ENCODE measurements around the gene IKZF3. TPM values are rescaled to one million over a fixed set of nuclear protein-coding genes. Genes with fewer than 3 reads are reported as not detected.

IKZF3 gene
- total RNA-seq, 1 donor from 2014 or later = not detected

DNA sequence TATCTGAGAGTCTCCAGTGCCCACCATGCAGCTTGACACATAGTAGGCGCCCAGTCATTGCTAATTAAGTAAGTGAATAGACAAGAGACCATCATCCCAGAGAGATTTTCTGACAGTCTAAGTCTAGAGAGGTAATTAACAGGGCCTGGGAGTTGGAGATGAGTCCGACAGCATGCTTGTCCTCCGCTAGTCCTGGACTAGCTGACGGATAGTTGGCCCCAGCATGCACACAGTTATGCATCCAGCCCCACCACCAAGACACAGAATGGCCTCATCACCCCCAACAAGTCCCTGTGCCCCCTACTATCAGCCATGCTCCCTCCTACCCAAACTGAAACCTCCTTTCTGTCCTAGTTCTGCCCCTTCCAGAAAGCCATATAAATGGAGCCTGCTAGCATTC, 116.4 kb downstream of the IKZF3 start:
- Mint-ChIP-seq H3K4me1 (ENCODE audit: unreplicated experiment) (peaks cover 2% of the 10 kb centered on the region), H3K4me3 (ENCODE audit: unreplicated experiment) (peak overlapping the region; percentile 44), H3K27me3 (ENCODE audit: unreplicated experiment) (peaks cover 2% of the 10 kb centered on the region), H3K36me3 (ENCODE audit: low read depth, unreplicated experiment) (no peaks in the 10 kb centered on the region), H3K27ac (ENCODE audit: unreplicated experiment) (no peak overlapping the region), H3K9me3 (ENCODE audit: unreplicated experiment) (no peaks in the 10 kb centered on the region)
- no peak for DNase-seq (ENCODE audit: low spot score)
- TF ChIP-seq, protein P1, sequence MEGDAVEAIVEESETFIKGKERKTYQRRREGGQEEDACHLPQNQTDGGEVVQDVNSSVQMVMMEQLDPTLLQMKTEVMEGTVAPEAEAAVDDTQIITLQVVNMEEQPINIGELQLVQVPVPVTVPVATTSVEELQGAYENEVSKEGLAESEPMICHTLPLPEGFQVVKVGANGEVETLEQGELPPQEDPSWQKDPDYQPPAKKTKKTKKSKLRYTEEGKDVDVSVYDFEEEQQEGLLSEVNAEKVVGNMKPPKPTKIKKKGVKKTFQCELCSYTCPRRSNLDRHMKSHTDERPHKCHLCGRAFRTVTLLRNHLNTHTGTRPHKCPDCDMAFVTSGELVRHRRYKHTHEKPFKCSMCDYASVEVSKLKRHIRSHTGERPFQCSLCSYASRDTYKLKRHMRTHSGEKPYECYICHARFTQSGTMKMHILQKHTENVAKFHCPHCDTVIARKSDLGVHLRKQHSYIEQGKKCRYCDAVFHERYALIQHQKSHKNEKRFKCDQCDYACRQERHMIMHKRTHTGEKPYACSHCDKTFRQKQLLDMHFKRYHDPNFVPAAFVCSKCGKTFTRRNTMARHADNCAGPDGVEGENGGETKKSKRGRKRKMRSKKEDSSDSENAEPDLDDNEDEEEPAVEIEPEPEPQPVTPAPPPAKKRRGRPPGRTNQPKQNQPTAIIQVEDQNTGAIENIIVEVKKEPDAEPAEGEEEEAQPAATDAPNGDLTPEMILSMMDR (IDR thresholded peaks at IDR 0.05; ENCODE audit: unreplicated experiment) = no peak

DNA sequence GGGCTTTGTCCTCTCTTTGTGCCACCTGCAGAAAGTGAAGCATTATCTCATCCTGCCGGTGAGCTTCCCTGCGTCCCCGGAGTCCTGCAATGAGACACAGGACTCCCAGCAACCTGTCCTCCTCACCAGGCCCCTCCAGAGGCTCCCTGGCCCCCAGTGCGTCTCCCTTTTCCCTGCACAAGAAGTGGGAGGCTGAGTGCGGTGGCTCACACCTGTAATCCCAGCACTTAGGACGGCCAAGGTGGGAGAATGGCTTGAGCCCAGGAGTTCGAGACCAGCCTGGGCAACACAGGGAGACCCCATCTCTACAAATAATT, 118.0 kb downstream of the IKZF3 start:
- no peak overlapping the region for H3K4me3 Mint-ChIP-seq (ENCODE audit: unreplicated experiment)
- TF ChIP-seq, protein P1 (IDR thresholded peaks at IDR 0.05; ENCODE audit: unreplicated experiment) = no peak
- peaks cover 2% of the 10 kb centered on the region for H3K27me3 Mint-ChIP-seq (ENCODE audit: unreplicated experiment)
- H3K4me1 Mint-ChIP-seq (ENCODE audit: unreplicated experiment) = no peaks in the 10 kb centered on the region
- no peaks in the 10 kb centered on the region for H3K36me3 Mint-ChIP-seq (ENCODE audit: low read depth, unreplicated experiment)
- no peak overlapping the region for H3K27ac Mint-ChIP-seq (ENCODE audit: unreplicated experiment)
- no peak for DNase-seq (ENCODE audit: low spot score)
- no peaks in the 10 kb centered on the region for H3K9me3 Mint-ChIP-seq (ENCODE audit: unreplicated experiment)

DNA sequence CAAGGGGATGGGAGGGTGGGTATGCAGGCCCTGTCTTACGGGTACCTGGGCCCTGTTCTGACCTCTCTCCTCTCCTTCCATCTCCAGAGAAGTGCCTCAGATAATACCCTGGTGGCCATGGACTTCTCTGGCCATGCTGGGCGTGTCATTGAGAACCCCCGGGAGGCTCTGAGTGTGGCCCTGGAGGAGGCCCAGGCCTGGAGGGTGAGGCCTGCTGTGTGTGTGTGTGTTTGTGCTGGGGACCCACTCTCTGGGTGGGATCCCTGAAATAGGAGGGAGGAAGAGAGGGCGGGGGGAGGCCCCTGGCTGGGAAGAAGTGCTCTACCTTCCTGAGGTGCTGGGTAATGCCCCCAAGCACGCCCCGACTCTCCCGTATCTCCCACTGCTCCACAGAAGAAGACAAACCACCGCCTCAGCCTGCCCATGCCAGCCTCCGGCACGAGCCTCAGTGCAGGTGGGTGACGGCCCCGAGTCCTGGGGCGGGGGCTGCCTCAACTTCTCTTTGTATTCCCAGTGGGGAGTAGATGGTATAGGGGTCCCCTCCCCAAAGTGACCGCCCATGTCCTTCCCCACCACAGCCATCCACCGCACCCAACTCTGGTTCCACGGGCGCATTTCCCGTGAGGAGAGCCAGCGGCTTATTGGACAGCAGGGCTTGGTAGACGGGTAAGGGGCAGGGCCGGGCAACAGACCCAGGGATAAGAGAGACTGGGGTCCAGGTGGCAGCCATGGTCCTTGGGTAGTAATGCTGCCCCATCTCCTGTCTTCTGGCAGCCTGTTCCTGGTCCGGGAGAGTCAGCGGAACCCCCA, 118.6 kb downstream of the IKZF3 start:
- TF ChIP-seq, protein P1 (IDR thresholded peaks at IDR 0.05; ENCODE audit: unreplicated experiment) = no peak
- Mint-ChIP-seq H3K9me3 (ENCODE audit: unreplicated experiment) (no peaks in the 10 kb centered on the region), H3K4me1 (ENCODE audit: unreplicated experiment) (peaks cover 4% of the 10 kb centered on the region), H3K27ac (ENCODE audit: unreplicated experiment) (no peak overlapping the region), H3K36me3 (ENCODE audit: low read depth, unreplicated experiment) (no peaks in the 10 kb centered on the region), H3K27me3 (ENCODE audit: unreplicated experiment) (peaks cover 2% of the 10 kb centered on the region), H3K4me3 (ENCODE audit: unreplicated experiment) (no peak overlapping the region)
- DNase-seq (ENCODE audit: low spot score) = no peak

DNA sequence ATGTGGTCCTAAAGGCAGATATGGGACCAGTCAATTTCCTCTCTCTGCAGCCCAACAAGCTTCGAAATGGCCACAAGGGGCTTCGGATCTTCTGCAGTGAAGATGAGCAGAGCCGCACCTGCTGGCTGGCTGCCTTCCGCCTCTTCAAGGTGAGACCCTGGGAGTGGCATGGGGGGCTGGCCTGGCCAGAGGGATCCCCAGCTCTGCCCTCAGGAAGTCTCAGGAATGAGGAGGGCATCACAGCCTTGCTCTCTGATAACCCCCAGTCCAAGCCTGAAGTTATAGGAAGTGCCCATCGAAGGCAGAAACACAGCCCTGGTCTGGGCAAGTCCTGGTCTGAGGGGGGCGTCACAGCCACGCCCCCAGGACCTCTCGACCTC, 119.3 kb downstream of the IKZF3 start:
- no peak for DNase-seq (ENCODE audit: low spot score)

More for the DNA sequence above, 119.3 kb downstream of the IKZF3 start:
- no peak overlapping the region for H3K4me3 Mint-ChIP-seq (ENCODE audit: unreplicated experiment)
- peaks cover 11% of the 10 kb centered on the region for H3K4me1 Mint-ChIP-seq (ENCODE audit: unreplicated experiment)
- no peaks in the 10 kb centered on the region for H3K36me3 Mint-ChIP-seq (ENCODE audit: low read depth, unreplicated experiment)
- peaks cover 6% of the 10 kb centered on the region for H3K27me3 Mint-ChIP-seq (ENCODE audit: unreplicated experiment)
- no peaks in the 10 kb centered on the region for H3K9me3 Mint-ChIP-seq (ENCODE audit: unreplicated experiment)
- TF ChIP-seq, protein P1 (IDR thresholded peaks at IDR 0.05; ENCODE audit: unreplicated experiment) = no peak
- H3K27ac Mint-ChIP-seq (ENCODE audit: unreplicated experiment) = no peak overlapping the region

All from endothelial cell (in vitro differentiated cells).